Psoas muscle (tissue), 8 donors: ENCODE results near the gene PAIP2B. TPM values are rescaled to one million over a fixed set of nuclear protein-coding genes. Genes with fewer than 3 reads are reported as not detected.

Experiments used
- ATAC-seq, 4 donors: fragments of 200-7000 bp; cut with Tn5 transposase; one replicate each; pipeline ENCODE4 v1.9.1; 2020; ENCODE audit warnings: moderate library complexity in 3 of 4, mild to moderate bottlenecking in 2 of 4
- DNase-seq, 2 donors: peaks; one replicate each; pipeline ENCODE4 v3.0.0-alpha.2; 2020
- H3K27ac ChIP-seq: fragments of 200-600 bp; one replicate; pipeline ENCODE4 v1.8.0; 2022
- H3K27me3 ChIP-seq, 3 donors: fragments of 200-600 bp in 1 of 3; one replicate each; pipeline versions ENCODE4 v1.6.1 to v1.8.0; 2013 to 2022; ENCODE audit warnings: low read length in 2 of 3, mild to moderate bottlenecking in 2 of 3, moderate library complexity in 1 of 3; ENCODE audit not compliant: insufficient read depth in 3 of 3
- H3K36me3 ChIP-seq, 2 donors: fragments of 200-600 bp in 1 of 2; one replicate each; pipeline versions ENCODE4 v1.6.1 to v1.8.0; 2013 to 2022; ENCODE audit warnings: low read depth in 1 of 2, mild to moderate bottlenecking in 1 of 2, moderate library complexity in 1 of 2; ENCODE audit not compliant: insufficient read depth in 1 of 2
- H3K4me1 ChIP-seq: fragments of 200-600 bp; one replicate; pipeline ENCODE4 v1.8.0; 2022
- H3K4me3 ChIP-seq: fragments of 200-600 bp; one replicate; pipeline ENCODE4 v1.8.0; 2022; ENCODE audit warnings: mild to moderate bottlenecking
- H3K9me3 ChIP-seq: fragments of 200-600 bp; one replicate; pipeline ENCODE4 v1.8.0; 2022
- CTCF ChIP-seq: fragments of 200-600 bp; IDR thresholded peaks from one replicate; pipeline ENCODE4 v1.8.0; 2022; ENCODE audit warnings: antibody characterized with exemption
- WGBS, 3 donors: extraction: QIAGEN DNeasy Blood & Tissue Kit; methylation state at CpG; one replicate each; pipeline versions ENCODE4 v1.1.6 to v1.1.7; 2013; 5-methylcytosine and 5-hydroxymethylcytosine counted together
- intact Hi-C, 2 donors: fragments of 100-400 bp; cut with DNase I; formaldehyde crosslinking; loops; one replicate each; pipeline versions ENCODE4 v1.11.0 to v1.14.2; 2022
- polyA plus RNA-seq, 3 donors: library from polyadenylated mRNA; stranded (reverse); fragments of 200-250 nt; gene quantifications; one replicate each; pipeline ENCODE4 v1.2.3, GENCODE V29; 2013
- total RNA-seq, 4 donors: library from RNA; stranded (reverse); fragmentation: NEBNext Ultra II Directional in 2 of 4; extraction: Animal tissue kit (Norgen Biotek cat#: 25700) in 2 of 4; gene quantifications; one replicate each; pipeline versions ENCODE4 v1.2.1 to v1.2.4, GENCODE V29; 2021 to 2023
- donor health status: healthy with polysubstance abuse.
- donor health status: DM: no; HTN: no; CAD: no; lungs with moderate emphysema.
- donor health status: Bipolar disorder and iron deficiency.
- donor health status: healthy.
- donor health status: DM: yes; HTN: yes; CAD: no.
- donor health status: DM: no; HTN: no; CAD: no.
- donor health status: DM: no; HTN: no; CAD: no.
- donor health status: DM: yes; HTN: yes; CAD: no.

The PAIP2B gene
- total and polyA plus RNA-seq, 7 donors = 2.7 to 47.4 (median 14.0) TPM

GRCh38 chr2:71253476-71253875 is 26.6 kb upstream of the PAIP2B start:
- WGBS, 3 donors = 36 to 57% (median 43%) methylated on average over 1 of the region's 1 CpG

GRCh38 chr2:71252862-71253261 is 26.0 kb upstream of the PAIP2B start:
- DNase-seq (no peak), ATAC-seq (peak in 2 of 4 donors; percentile 30 to 38)
- Histone ChIP-seq H3K36me3 (no peaks in the 10 kb centered on the region), H3K9me3 (no peaks in the 10 kb centered on the region), H3K4me3 (no peak overlapping the region), H3K27ac (peak overlapping the region; percentile 87), H3K4me1 (peaks cover 15% of the 10 kb centered on the region), H3K27me3 (no peaks in the 10 kb centered on the region)
- intact Hi-C loops = no loop called here
- 57 to 96% (median 64%) methylated on average over 3 of the region's 3 CpGs for WGBS, 3 donors
- TF ChIP-seq CTCF = no peak

More at GRCh38 chr2:71253476-71253875, 26.6 kb upstream of the PAIP2B start:
- H3K36me3 ChIP-seq = no peaks in the 10 kb centered on the region
- peak overlapping the region; percentile 87 for H3K27ac ChIP-seq
- ATAC-seq (peak; percentile 96 to 99 (median 98)), DNase-seq (no peak)
- H3K4me1 ChIP-seq = peaks cover 15% of the 10 kb centered on the region
- TF ChIP-seq CTCF = no peak
- intact Hi-C loops = no loop called here
- no peak overlapping the region for H3K4me3 ChIP-seq
- no peaks in the 10 kb centered on the region for H3K27me3 ChIP-seq
- no peaks in the 10 kb centered on the region for H3K9me3 ChIP-seq

GRCh38 chr2:71250935-71251334 is 24.0 kb upstream of the PAIP2B start:
- Histone ChIP-seq H3K9me3 (no peaks in the 10 kb centered on the region), H3K27ac (no peak overlapping the region), H3K27me3 (no peaks in the 10 kb centered on the region), H3K4me3 (no peak overlapping the region), H3K4me1 (peaks cover 15% of the 10 kb centered on the region), H3K36me3 (no peaks in the 10 kb centered on the region)
- ATAC-seq = no peak
- intact Hi-C loops = no loop called here
- no peak for TF ChIP-seq CTCF
- DNase-seq = no peak
- 89 to 97% (median 93%) methylated on average over 8 of the region's 8 CpGs for WGBS, 3 donors

- intact Hi-C loops = no loop called here
- no peak overlapping the region for H3K4me3 ChIP-seq
- H3K9me3 ChIP-seq = no peaks in the 10 kb centered on the region
- peaks cover 34% of the 10 kb centered on the region for H3K4me1 ChIP-seq
- H3K27ac ChIP-seq = peak overlapping the region; percentile 7
- ATAC-seq (peak in 2 of 4 donors; percentile 16 to 18), DNase-seq (no peak)
- H3K36me3 ChIP-seq = no peaks in the 10 kb centered on the region
- H3K27me3 ChIP-seq = no peaks in the 10 kb centered on the region
- WGBS, 3 donors = 18 to 27% (median 25%) methylated on average over 1 of the region's 1 CpG
- no peak for TF ChIP-seq CTCF
These were observed 17.4 kb upstream of the PAIP2B start for GRCh38 chr2:71244302-71244660.

GRCh38 chr2:71243634-71244301 is 16.9 kb upstream of the PAIP2B start:
- intact Hi-C loops = no loop called here
- ATAC-seq (peak; percentile 79 to 94 (median 92)), DNase-seq (peak; percentile 26 to 79)
- H3K36me3 ChIP-seq = no peaks in the 10 kb centered on the region
- H3K4me1 ChIP-seq = peaks cover 34% of the 10 kb centered on the region
- WGBS, 3 donors = 24 to 27% (median 27%) methylated on average over 1 of the region's 1 CpG
- H3K27me3 ChIP-seq = no peaks in the 10 kb centered on the region
- peak overlapping the region; percentile 7 for H3K27ac ChIP-seq
- no peak for TF ChIP-seq CTCF
- H3K9me3 ChIP-seq = no peaks in the 10 kb centered on the region
- no peak overlapping the region for H3K4me3 ChIP-seq
